GM18867 (cell line): Measurements from ENCODE around the gene C1QA.
"Not testable (repeated sequence)": the region's sequence is repeated elsewhere in the genome, so short reads cannot be mapped to it uniquely, and the experiment has no call there.

ENCODE experiments used
- ATAC-seq: cut with Tn5 transposase; IDR thresholded peaks from one replicate; pipeline ENCODE4 v1.9.1; 2021; ENCODE audit warnings: mild to moderate bottlenecking, moderate library complexity; ENCODE audit not compliant: unreplicated experiment

C1QA gene

GRCh38 chr1:22639286-22639685 lies 2.9 kb downstream of the C1QA start:
- no peak for ATAC-seq

GRCh38 chr1:22641247-22641646 lies 4.8 kb downstream of the C1QA start:
- ATAC-seq, result no peak

- no peak for ATAC-seq
Observed at GRCh38 chr1:22641906-22642636, 5.6 kb downstream of the C1QA start.

- no peak for ATAC-seq
Observed at GRCh38 chr1:22643381-22643780, 7.0 kb downstream of the C1QA start, which contains the start of gene C1QC. Gene C1QC (plus strand): TSS chr1:22643633. CDS start chr1:22644024, 391 bp downstream.

- ATAC-seq, result no peak
Observed at GRCh38 chr1:22643928-22644327, 7.5 kb downstream of the C1QA start.

- ATAC-seq, result no peak
Observed at GRCh38 chr1:22645931-22646330, 9.5 kb downstream of the C1QA start.

GRCh38 chr1:22646384-22646783 lies 10.0 kb downstream of the C1QA start:
- ATAC-seq, result no peak

- no peak for ATAC-seq
Observed at GRCh38 chr1:22650089-22650693, 13.8 kb downstream of the C1QA start.

GRCh38 chr1:22651941-22652856 lies 15.8 kb downstream of the C1QA start:
- ATAC-seq, result no peak

GRCh38 chr1:22652881-22653316 lies 16.5 kb downstream of the C1QA start, which contains the start of gene C1QB:
Gene C1QB (plus strand): TSS chr1:22653236. CDS start chr1:22659463, 6,227 bp downstream.
- no peak for ATAC-seq

- no peak for ATAC-seq
Observed at GRCh38 chr1:22654692-22655091, 18.3 kb downstream of the C1QA start.

GRCh38 chr1:22658385-22659163 lies 22.1 kb downstream of the C1QA start:
- no peak for ATAC-seq

- no peak for ATAC-seq
Observed at GRCh38 chr1:22660716-22661241, 24.4 kb downstream of the C1QA start.

- no peak for ATAC-seq
Observed at GRCh38 chr1:22661880-22662279, 25.5 kb downstream of the C1QA start.

- ATAC-seq, result no peak
Observed at GRCh38 chr1:22662318-22662717, 25.9 kb downstream of the C1QA start.

GRCh38 chr1:22662986-22663408 lies 26.6 kb downstream of the C1QA start:
- ATAC-seq, result no peak

GRCh38 chr1:22665752-22666151 lies 29.3 kb downstream of the C1QA start:
- ATAC-seq, result no peak

- ATAC-seq, result no peak
Observed at GRCh38 chr1:22666412-22666811, 30.0 kb downstream of the C1QA start.

GRCh38 chr1:22668840-22669239 lies 32.4 kb downstream of the C1QA start:
- ATAC-seq, result not testable (repeated sequence)

- ATAC-seq, result no peak
Observed at GRCh38 chr1:22670352-22670975, 34.0 kb downstream of the C1QA start.
